PFSK-1 (cell line): ENCODE measurements around the gene ZSCAN18.

Experiments used
- FOXP2 ChIP-seq: optimal IDR thresholded peaks from 2 replicates; pipeline ENCODE3; 2011; ENCODE audit warnings: borderline replicate concordance, control low read depth, inconsistent platforms; ENCODE audit not compliant: insufficient read depth; ENCODE audit errors: extremely low read length, extremely low read depth
- POLR2AphosphoS5 ChIP-seq: IDR thresholded peaks from 2 replicates; pipeline ENCODE4 v1.6.1; 2012; ENCODE audit warnings: low read depth, mild to moderate bottlenecking, control low read depth, low read length, moderate library complexity
- REST ChIP-seq, 2 experiments: IDR thresholded peaks; 2 replicates each; pipeline versions ENCODE4 v1.6.1 to v1.8.0; 2011 to 2012; ENCODE audit warnings: low read depth in 2 of 2, low read length in 2 of 2, control low read depth in 1 of 2, inconsistent platforms in 1 of 2, mild to moderate bottlenecking in 1 of 2, moderate library complexity in 1 of 2; ENCODE audit not compliant: insufficient read depth in 1 of 2
- SIN3A ChIP-seq: IDR thresholded peaks from 2 replicates; pipeline ENCODE4 v1.6.1; 2012; ENCODE audit warnings: mild to moderate bottlenecking, low read length, moderate library complexity, borderline replicate concordance; ENCODE audit not compliant: insufficient read depth
- TAF1 ChIP-seq: IDR thresholded peaks from 2 replicates; pipeline ENCODE4 v1.6.1; 2012; ENCODE audit warnings: low read length, control low read depth, borderline replicate concordance; ENCODE audit not compliant: insufficient read depth

The ZSCAN18 gene

GRCh38 chr19:58085348-58085875 is 12.6 kb downstream of the ZSCAN18 start:
- no peak for TF ChIP-seq FOXP2
- no peak for TF ChIP-seq POLR2AphosphoS5
- no peak for TF ChIP-seq SIN3A
- TF ChIP-seq TAF1 = no peak
- no peak for TF ChIP-seq REST (IDR thresholded peaks at IDR 0.05; ENCODE audit: insufficient read depth in 1 of 2, low read depth in 2 of 2, low read length in 2 of 2)

GRCh38 chr19:58084596-58085347 is 13.3 kb downstream of the ZSCAN18 start:
- TF ChIP-seq SIN3A (no peak), TAF1 (no peak), FOXP2 (no peak), POLR2AphosphoS5 (no peak), REST (IDR thresholded peaks at IDR 0.05; ENCODE audit: insufficient read depth in 1 of 2, low read depth in 2 of 2, low read length in 2 of 2) (no peak)

GRCh38 chr19:58083021-58083420 is 15.0 kb downstream of the ZSCAN18 start:
- TF ChIP-seq FOXP2 = no peak
- no peak for TF ChIP-seq POLR2AphosphoS5
- TF ChIP-seq SIN3A = no peak
- no peak for TF ChIP-seq TAF1
- no peak for TF ChIP-seq REST (IDR thresholded peaks at IDR 0.05; ENCODE audit: insufficient read depth in 1 of 2, low read depth in 2 of 2, low read length in 2 of 2)

GRCh38 chr19:58079792-58080191 is 18.2 kb downstream of the ZSCAN18 start:
- no peak for TF ChIP-seq TAF1
- TF ChIP-seq POLR2AphosphoS5 = no peak
- no peak for TF ChIP-seq REST (IDR thresholded peaks at IDR 0.05; ENCODE audit: insufficient read depth in 1 of 2, low read depth in 2 of 2, low read length in 2 of 2)
- no peak for TF ChIP-seq FOXP2
- TF ChIP-seq SIN3A = no peak
